ENCODE measurements around the gene RGCC. TPM values are rescaled to one million over a fixed set of nuclear protein-coding genes. Genes with fewer than 3 reads are reported as not detected.

RGCC gene
- total and polyA plus RNA-seq, 2 of the 4 experiments (the other 2 are of a cell fraction) = 7.5 to 7.6 TPM

DNA sequence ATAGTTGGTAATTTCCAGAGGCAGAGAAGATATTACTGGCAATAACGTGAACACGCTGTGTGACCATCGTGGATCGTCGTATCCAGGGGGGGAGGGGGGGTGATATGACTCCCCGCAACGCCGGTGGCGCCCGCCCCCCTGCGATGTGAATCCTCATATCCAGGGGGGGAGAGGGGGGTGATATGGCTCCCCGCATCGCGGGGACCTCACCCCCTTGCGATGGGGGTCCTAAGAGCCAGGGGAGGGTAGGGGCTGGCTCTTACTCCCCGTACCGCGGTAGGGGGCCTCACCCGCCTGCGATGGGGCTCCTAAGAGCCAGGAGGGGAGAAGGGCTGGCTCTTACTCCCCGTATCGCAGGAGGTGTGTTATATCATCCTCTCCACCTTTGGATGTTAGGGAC is 31.3 kb upstream of the RGCC start:
- Histone ChIP-seq H2BK20ac (ENCODE audit: low read depth, low read length) (no peak overlapping the region), H4K91ac (ENCODE audit: insufficient read depth, low read depth, low read length) (no peak overlapping the region), H2BK5ac (ENCODE audit: low read depth, low read length, poor library complexity, severe bottlenecking) (no peak overlapping the region), H4K5ac (ENCODE audit: low read depth, low read length) (no peak overlapping the region), H4K8ac (ENCODE audit: low read depth in 2 of 2, low read length in 2 of 2) (no peak overlapping the region), H3K27me3 (ENCODE audit: control insufficient read depth, insufficient read depth, low read length) (no peaks in the 10 kb centered on the region; the same call in 1 of the 2 replicates), H2BK120ac (ENCODE audit: low read depth, low read length) (no peak overlapping the region), H3K4me2 (ENCODE audit: low read depth, low read length) (no peak overlapping the region), H3K36me3 (ENCODE audit: control insufficient read depth, insufficient read depth, low read length) (no peaks in the 10 kb centered on the region), H3K27ac (ENCODE audit: insufficient read depth, low read length) (no peak overlapping the region), H3K14ac (replicated peaks; ENCODE audit: low read depth, low read length) (no peak overlapping the region), H3K4me1 (ENCODE audit: control insufficient read depth, insufficient read depth, low read length) (no peaks in the 10 kb centered on the region), H2AK5ac (ENCODE audit: low read depth, low read length) (no peak overlapping the region), H4K20me1 (ENCODE audit: insufficient read depth, low read length) (no peaks in the 10 kb centered on the region), H3K9ac (ENCODE audit: low read depth, low read length) (no peak overlapping the region), H3K4me3 (ENCODE audit: insufficient read depth, low read depth, low read length) (no peak overlapping the region), H3K56ac (ENCODE audit: extremely low read depth, insufficient read depth, low read length) (no peak overlapping the region), H2BK15ac (ENCODE audit: low read depth, low read length) (no peak overlapping the region), H3K18ac (ENCODE audit: low read depth, low read length) (no peak overlapping the region), H2AFZ (replicated peaks; ENCODE audit: low read length, poor library complexity) (no peak overlapping the region), H3K23ac (ENCODE audit: low read depth, low read length) (no peak overlapping the region), H3K4ac (ENCODE audit: low read depth, low read length) (no peak overlapping the region), H3K9me1 (ENCODE audit: insufficient read depth, low read length) (no peaks in the 10 kb centered on the region), H3K79me1 (ENCODE audit: low read depth in 1 of 2, low read length in 2 of 2) (no peaks in the 10 kb centered on the region), H3K9me3 (ENCODE audit: control insufficient read depth, insufficient read depth, low read length) (no peaks in the 10 kb centered on the region; the same call in 1 of the 2 replicates), H2AK9ac (replicated peaks; ENCODE audit: low read depth, low read length, poor library complexity) (no peak overlapping the region)
- no peak for TF ChIP-seq RCOR1 (IDR thresholded peaks at IDR 0.05; ENCODE audit: insufficient replicate concordance, low read length)
- no peak for TF ChIP-seq MAZ (IDR thresholded peaks at IDR 0.05; ENCODE audit: borderline replicate concordance, low read depth, low read length)
- no peak for TF ChIP-seq BHLHE40 (IDR thresholded peaks at IDR 0.05; ENCODE audit: low read depth, low read length)
- TF ChIP-seq, protein P1, sequence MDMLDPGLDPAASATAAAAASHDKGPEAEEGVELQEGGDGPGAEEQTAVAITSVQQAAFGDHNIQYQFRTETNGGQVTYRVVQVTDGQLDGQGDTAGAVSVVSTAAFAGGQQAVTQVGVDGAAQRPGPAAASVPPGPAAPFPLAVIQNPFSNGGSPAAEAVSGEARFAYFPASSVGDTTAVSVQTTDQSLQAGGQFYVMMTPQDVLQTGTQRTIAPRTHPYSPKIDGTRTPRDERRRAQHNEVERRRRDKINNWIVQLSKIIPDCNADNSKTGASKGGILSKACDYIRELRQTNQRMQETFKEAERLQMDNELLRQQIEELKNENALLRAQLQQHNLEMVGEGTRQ (IDR thresholded peaks at IDR 0.05; ENCODE audit: low read depth, low read length) = no peak
- CTCF ChIA-PET = no interaction called here
- dilution Hi-C loops (cut with HindIII; ENCODE audit: low sequenced_read_pairs, unreplicated experiment) (no loop called here), in situ Hi-C loops (cut with MboI; ENCODE audit: low sequenced_read_pairs) (no loop called here), intact Hi-C loops (cut with micrococcal nuclease) (no loop called here)
- WGBS, 2 experiments (ENCODE audit: extremely low coverage in 2 of 2, insufficient read length in 1 of 2) = no CpG with 5 or more reads among the region's 22 CpGs
- POLR2A ChIA-PET (ENCODE audit: unreplicated experiment) = no interaction called here
- BruUV-seq (replicated peaks) = no TSS peak
- ATAC-seq (ENCODE audit: low read depth) (no peak), DNase-seq (no peak)
